Lung (tissue), 12 donors: Measurements from ENCODE around the gene INAFM1. TPM values are rescaled to one million over a fixed set of nuclear protein-coding genes. Genes with fewer than 3 reads are reported as not detected.
A peak's percentile ranks its signal among the peaks of the same experiment; 100 is the strongest.

Experiments used
- ATAC-seq: fragments of 200-7000 bp; cut with Tn5 transposase; one replicate; pipeline ENCODE4 v1.9.1; 2020; ENCODE audit warnings: moderate number of reproducible peaks; ENCODE audit not compliant: insufficient read depth, low FRiP score
- DNase-seq, 3 donors: peaks; one replicate each; pipeline ENCODE4 v3.0.0-alpha.2; 2013 to 2017
- H3K27ac ChIP-seq, 2 donors: one replicate each; pipeline ENCODE4 v1.5.1; 2013; ENCODE audit warnings: mild to moderate bottlenecking in 2 of 2, moderate library complexity in 2 of 2, control low read depth in 1 of 2, inconsistent platforms in 1 of 2, low read depth in 1 of 2, low read length in 1 of 2
- H3K27me3 ChIP-seq, 3 donors: one replicate each; pipeline ENCODE4 v1.5.1; 2013; ENCODE audit warnings: low read length in 2 of 3; ENCODE audit not compliant: control insufficient read depth in 3 of 3, insufficient read depth in 3 of 3
- H3K36me3 ChIP-seq, 4 donors: one replicate each; pipeline ENCODE4 v1.5.1; 2013; ENCODE audit warnings: low read length in 4 of 4, mild to moderate bottlenecking in 1 of 4, moderate library complexity in 1 of 4; ENCODE audit not compliant: control insufficient read depth in 4 of 4, insufficient read depth in 4 of 4
- H3K4me1 ChIP-seq, 5 donors: one replicate each; pipeline ENCODE4 v1.5.1; 2013; ENCODE audit warnings: low read length in 5 of 5, mild to moderate bottlenecking in 2 of 5, moderate library complexity in 1 of 5; ENCODE audit not compliant: control insufficient read depth in 5 of 5, insufficient read depth in 5 of 5
- H3K4me3 ChIP-seq: one replicate; pipeline ENCODE4 v1.5.1; 2013; ENCODE audit warnings: mild to moderate bottlenecking, control low read depth, moderate library complexity
- H3K9ac ChIP-seq, 2 donors: one replicate each; pipeline ENCODE4 v1.5.1; 2013; ENCODE audit warnings: low read length in 2 of 2, control low read depth in 1 of 2; ENCODE audit not compliant: insufficient read depth in 1 of 2
- H3K9me3 ChIP-seq, 4 donors: one replicate each; pipeline ENCODE4 v1.5.1; 2013; ENCODE audit warnings: low read length in 3 of 4, mild to moderate bottlenecking in 1 of 4, moderate library complexity in 1 of 4; ENCODE audit not compliant: control insufficient read depth in 4 of 4, insufficient read depth in 3 of 4
- CTCF ChIP-seq: IDR thresholded peaks from 2 replicates; pipeline ENCODE4 v1.5.1; 2012; ENCODE audit warnings: mild to moderate bottlenecking; ENCODE audit errors: control extremely low read depth, extremely low read depth
- WGBS, 2 donors: extraction: QIAGEN DNeasy Blood & Tissue Kit; methylation state at CpG; one replicate each; pipeline ENCODE4 v1.1.7; 2013; 5-methylcytosine and 5-hydroxymethylcytosine counted together
- polyA plus RNA-seq, 2 donors: library from polyadenylated mRNA; stranded (reverse); fragments of 200-250 nt; gene quantifications; one replicate each; pipeline ENCODE4 v1.2.1, GENCODE V29; 2013
- total RNA-seq, 2 donors: library from RNA; depleted of rRNA in 1 of 2; stranded (reverse); fragments of >200 nt in 1 of 2; gene quantifications; one replicate each; pipeline ENCODE4 v1.2.1, GENCODE V29; 2014 to 2021
- donor health status: control.
- donor health status: control.
- donor health status: Bipolar disorder and iron deficiency.
- donor health status: healthy.
- donor health status: DM: yes; HTN: yes; CAD: no.

INAFM1 gene
- total and polyA plus RNA-seq, 4 donors, result 2.4 to 33.5 (median 12.1) TPM

DNA sequence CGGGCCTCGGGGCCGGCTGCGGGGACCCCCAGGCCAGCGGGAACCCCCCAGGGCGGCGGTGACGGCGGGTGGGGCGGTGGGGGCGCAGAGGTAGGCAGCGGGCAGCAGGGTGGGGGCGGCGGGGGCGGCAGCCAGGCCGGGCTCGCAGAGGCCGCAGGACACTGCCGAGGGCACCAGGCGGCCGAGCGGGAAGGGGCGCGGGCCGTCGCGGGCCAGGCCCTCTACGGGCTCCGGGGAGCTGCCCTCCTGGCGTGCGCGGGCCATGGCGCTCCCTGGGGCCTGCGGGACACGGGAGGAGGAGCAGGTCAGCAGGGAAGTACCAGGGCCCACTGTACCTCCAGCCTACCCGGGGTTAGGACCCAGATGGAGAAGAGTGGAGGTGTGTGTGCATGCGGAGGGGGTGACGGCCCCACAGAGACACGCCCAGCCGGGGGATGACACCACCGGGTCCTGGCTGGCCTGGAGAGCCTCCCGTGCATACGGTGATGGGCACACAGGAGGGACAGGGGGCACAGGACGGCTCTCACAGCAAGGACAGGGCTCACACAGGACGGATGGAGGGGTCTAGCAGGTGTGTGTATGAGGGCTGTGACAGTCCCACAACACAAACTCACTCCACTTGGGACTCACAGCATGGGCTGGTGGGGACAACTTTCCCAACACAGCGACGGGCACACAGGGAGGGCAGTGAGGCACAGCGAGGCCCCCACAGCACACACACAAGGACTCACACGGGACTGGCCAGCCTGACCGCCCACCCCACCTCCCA lies 46.3 kb upstream of the INAFM1 start:
- no peak for TF ChIP-seq CTCF
- DNase-seq (peak in 1 of 3 donors; percentile 21), ATAC-seq (no peak)
- Histone ChIP-seq H3K4me3 (peak overlapping the region; percentile 81), H3K27ac (peak overlapping the region; percentile 99), H3K4me1 (peaks cover 0 to 29% (median 11%) of the 10 kb centered on the region in 5 donors), H3K9me3 (no peaks in the 10 kb centered on the region), H3K9ac (no peak overlapping the region), H3K36me3 (peaks cover 0 to 5% (median 0%) of the 10 kb centered on the region in 4 donors), H3K27me3 (peaks cover 0 to 22% (median 13%) of the 10 kb centered on the region in 3 donors)
- WGBS, 2 donors, result 5 to 9% methylated on average over 30 to 50 of the region's 50 CpGs

DNA sequence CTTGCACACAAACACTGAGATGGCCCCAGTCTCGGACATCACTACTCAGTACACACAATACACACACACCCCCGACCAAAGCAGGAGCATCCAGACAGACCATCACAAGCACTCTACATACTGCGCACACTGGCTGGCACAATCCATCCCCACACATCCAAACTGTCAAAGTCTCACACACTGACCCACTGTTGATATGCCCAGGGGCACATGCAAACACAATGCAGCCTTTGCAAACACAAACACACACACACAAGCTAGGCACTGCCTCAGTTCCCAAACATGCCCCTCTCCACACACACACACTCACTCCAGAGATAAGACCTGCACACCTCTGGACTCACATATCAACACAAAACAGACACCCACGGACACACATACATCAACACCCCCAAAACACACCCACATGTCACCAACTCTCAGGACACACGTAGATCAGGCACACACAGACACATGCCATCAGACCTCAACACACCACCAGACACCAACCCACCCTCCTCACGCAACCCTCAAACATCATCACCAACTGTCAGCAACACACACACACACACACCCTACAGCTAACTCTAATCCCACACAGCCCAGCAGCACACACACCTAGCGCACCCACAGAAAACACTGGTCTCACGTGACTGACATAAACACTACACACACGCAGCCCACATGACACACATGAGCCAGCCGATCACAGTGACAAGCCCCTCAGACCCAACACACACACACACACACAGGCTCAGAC lies 45.6 kb upstream of the INAFM1 start:
- H3K9me3 ChIP-seq, result no peaks in the 10 kb centered on the region
- H3K27me3 ChIP-seq, result peaks cover 0 to 22% (median 13%) of the 10 kb centered on the region in 3 donors
- H3K27ac ChIP-seq, result peak overlapping the region; percentile 99
- TF ChIP-seq CTCF, result no peak
- ATAC-seq (no peak), DNase-seq (peak in 2 of 3 donors; percentile 38 to 44)
- H3K4me1 ChIP-seq, result peaks cover 0 to 29% (median 11%) of the 10 kb centered on the region in 5 donors
- WGBS, 2 donors, result 13 to 22% methylated on average over 10 of the region's 10 CpGs
- H3K36me3 ChIP-seq, result no peaks in the 10 kb centered on the region
- no peak overlapping the region for H3K9ac ChIP-seq
- peak overlapping the region; percentile 81 for H3K4me3 ChIP-seq

DNA sequence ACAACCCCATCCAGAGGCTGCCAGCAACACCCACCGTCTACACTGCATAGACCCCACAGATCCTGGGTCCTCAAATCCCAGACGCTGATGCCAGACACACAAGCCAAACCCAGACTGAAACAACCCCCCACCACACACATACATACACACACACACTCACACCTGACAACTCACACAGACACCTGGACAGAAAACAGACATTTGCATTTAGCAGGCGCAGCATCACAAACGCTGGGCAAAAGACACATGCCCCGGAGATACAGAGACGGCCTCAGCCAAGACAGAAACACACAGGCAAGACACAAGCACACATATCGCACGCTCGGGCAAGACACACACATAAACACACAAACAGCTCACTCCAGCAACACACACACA lies 45.0 kb upstream of the INAFM1 start:
- H3K4me1 ChIP-seq, result peaks cover 0 to 29% (median 11%) of the 10 kb centered on the region in 5 donors
- ATAC-seq (no peak), DNase-seq (no peak)
- H3K36me3 ChIP-seq, result no peaks in the 10 kb centered on the region
- H3K9ac ChIP-seq, result no peak overlapping the region
- peaks cover 0 to 22% (median 13%) of the 10 kb centered on the region in 3 donors for H3K27me3 ChIP-seq
- H3K27ac ChIP-seq, result peak overlapping the region in 1 of 2 donors; percentile 99
- H3K9me3 ChIP-seq, result no peaks in the 10 kb centered on the region
- no peak for TF ChIP-seq CTCF
- 4 to 11% methylated on average over 9 of the region's 9 CpGs for WGBS, 2 donors
- peak overlapping the region; percentile 81 for H3K4me3 ChIP-seq
